SU-DHL-6 (cell line): ENCODE results near the gene SAFB.

ENCODE experiments used
- H2AFZ ChIP-seq: fragments of 200-600 bp; sonication (generic); 2 replicates; pipeline ENCODE4 v1.6.1; 2014; ENCODE audit warnings: low read depth, mild to moderate bottlenecking, moderate library complexity, mixed read lengths, antibody characterized with exemption, low read length; ENCODE audit not compliant: severe bottlenecking
- H3F3A ChIP-seq: fragments of 200-600 bp; shearing (Covaris generic); 2 replicates; pipeline ENCODE4 v1.6.0; 2016; ENCODE audit warnings: antibody characterized with exemption, mild to moderate bottlenecking; ENCODE audit not compliant: insufficient read depth
- H3K27ac ChIP-seq: fragments of 200-600 bp; sonication (generic); 2 replicates; pipeline ENCODE4 v1.5.1; 2016; ENCODE audit warnings: low read depth, mild to moderate bottlenecking, low read length, moderate library complexity, mixed read lengths
- H3K27me3 ChIP-seq: fragments of 200-600 bp; sonication (generic), shearing (Covaris generic); 2 replicates; pipeline ENCODE4 v1.6.0; 2014; ENCODE audit warnings: mild to moderate bottlenecking, low read length
- H3K36me3 ChIP-seq: fragments of 200-600 bp; sonication (generic); 2 replicates; pipeline ENCODE4 v1.6.1; 2014; ENCODE audit warnings: mild to moderate bottlenecking, low read length, mixed read lengths
- H3K4me2 ChIP-seq: fragments of 300-600, 200-600 bp; shearing (Covaris generic), sonication (generic); 2 replicates; pipeline ENCODE4 v1.6.0; 2014; ENCODE audit warnings: low read length, low read depth, mild to moderate bottlenecking; ENCODE audit not compliant: poor library complexity, severe bottlenecking
- H3K4me3 ChIP-seq: fragments of 200-600 bp; sonication (generic); 2 replicates; pipeline ENCODE4 v1.5.1; 2014; ENCODE audit warnings: antibody characterized with exemption, low read length, mild to moderate bottlenecking, mixed read lengths; ENCODE audit not compliant: insufficient read depth, poor library complexity, severe bottlenecking
- H3K79me2 ChIP-seq: fragments of 200-600 bp; sonication (generic); 2 replicates; pipeline ENCODE4 v1.6.1; 2014; ENCODE audit warnings: mild to moderate bottlenecking, low read length, moderate library complexity; ENCODE audit not compliant: insufficient read depth
- H3K9ac ChIP-seq: fragments of 200-600 bp; sonication (generic); 2 replicates; pipeline ENCODE4 v1.7.0; 2014; ENCODE audit warnings: mild to moderate bottlenecking, low read length
- H3K9me2 ChIP-seq: fragments of 200-600 bp; sonication (generic); replicated peaks from 2 replicates; pipeline ENCODE4 v1.6.1; 2014; ENCODE audit warnings: low read length; ENCODE audit not compliant: insufficient read depth
- H3K9me3 ChIP-seq: fragments of 200-600 bp; sonication (generic); 2 replicates; pipeline ENCODE4 v1.6.1; 2014; ENCODE audit warnings: low read length, mixed read lengths; ENCODE audit not compliant: insufficient read depth
- H4K20me1 ChIP-seq: fragments of 200-600 bp; sonication (generic); 2 replicates; pipeline ENCODE4 v1.6.1; 2014; ENCODE audit warnings: low read depth, mild to moderate bottlenecking, antibody characterized with exemption, low read length, moderate library complexity, mixed read lengths
- CTCF ChIP-seq: fragments of 200-600 bp; sonication (generic); IDR thresholded peaks from one replicate; pipeline ENCODE4 v1.5.1; 2017; ENCODE audit warnings: antibody characterized with exemption, mild to moderate bottlenecking, low read length, moderate library complexity; ENCODE audit not compliant: insufficient read depth, poor library complexity, severe bottlenecking
- EZH2phosphoT487 ChIP-seq: fragments of 200-600 bp; sonication (generic), shearing (Covaris generic); conservative IDR thresholded peaks from 2 replicates; pipeline ENCODE4 v1.6.1; 2018; ENCODE audit warnings: mild to moderate bottlenecking, antibody characterized with exemption, low read length, moderate library complexity, mixed read lengths

The SAFB gene

GRCh38 chr19:5603626-5604025 is 19.3 kb upstream of the SAFB start:
- Histone ChIP-seq H3K27ac (no peak overlapping the region), H3K27me3 (no peaks in the 10 kb centered on the region), H3F3A (no peaks in the 10 kb centered on the region), H3K9me2 (no peaks in the 10 kb centered on the region), H3K4me3 (no peak overlapping the region), H3K36me3 (peaks cover 25% of the 10 kb centered on the region; the same call in 1 of the 2 replicates), H4K20me1 (peaks cover 2% of the 10 kb centered on the region; the same call in 1 of the 2 replicates), H3K79me2 (peaks cover 29% of the 10 kb centered on the region), H3K9me3 (no peaks in the 10 kb centered on the region), H3K4me2 (no peak overlapping the region), H3K9ac (no peak overlapping the region), H2AFZ (no peak overlapping the region)
- TF ChIP-seq EZH2phosphoT487 (no peak), CTCF (no peak)

- no peaks in the 10 kb centered on the region for H3K27me3 ChIP-seq
- H4K20me1 ChIP-seq = peaks cover 2% of the 10 kb centered on the region; the same call in 1 of the 2 replicates
- no peaks in the 10 kb centered on the region for H3K9me3 ChIP-seq
- peaks cover 31% of the 10 kb centered on the region for H3K79me2 ChIP-seq
- no peaks in the 10 kb centered on the region for H3F3A ChIP-seq
- no peak overlapping the region for H3K9ac ChIP-seq
- H3K4me3 ChIP-seq = no peak overlapping the region
- H2AFZ ChIP-seq = no peak overlapping the region
- peaks cover 21% of the 10 kb centered on the region; the same call in 1 of the 2 replicates for H3K36me3 ChIP-seq
- no peak overlapping the region for H3K4me2 ChIP-seq
- H3K27ac ChIP-seq = no peak overlapping the region
- H3K9me2 ChIP-seq = no peaks in the 10 kb centered on the region
- TF ChIP-seq CTCF (no peak), EZH2phosphoT487 (no peak)
Observed at GRCh38 chr19:5605362-5605761, 17.5 kb upstream of the SAFB start.

- Histone ChIP-seq H2AFZ (no peak overlapping the region), H3K9me3 (no peaks in the 10 kb centered on the region), H3K4me3 (no peak overlapping the region), H3K27me3 (no peaks in the 10 kb centered on the region), H3K9ac (no peak overlapping the region), H3F3A (no peaks in the 10 kb centered on the region), H3K36me3 (peaks cover 29% of the 10 kb centered on the region), H3K27ac (no peak overlapping the region), H4K20me1 (no peaks in the 10 kb centered on the region; the same call in 1 of the 2 replicates), H3K79me2 (peaks cover 31% of the 10 kb centered on the region), H3K4me2 (no peak overlapping the region), H3K9me2 (no peaks in the 10 kb centered on the region)
- TF ChIP-seq EZH2phosphoT487 = no peak
- no peak for TF ChIP-seq CTCF
Observed at GRCh38 chr19:5607318-5608275, 15.3 kb upstream of the SAFB start.
